NCI-H526 (cell line): ENCODE results near the gene UBE3D.
"Not testable (repeated sequence)": the region's sequence is repeated elsewhere in the genome, so short reads cannot be mapped to it uniquely, and the experiment has no call there.

Experiments used
- DNase-seq, 2 experiments: peaks; one replicate each; lab custom pipeline; 2025; lab: John Stamatoyannopoulos, UW

UBE3D gene

DNA sequence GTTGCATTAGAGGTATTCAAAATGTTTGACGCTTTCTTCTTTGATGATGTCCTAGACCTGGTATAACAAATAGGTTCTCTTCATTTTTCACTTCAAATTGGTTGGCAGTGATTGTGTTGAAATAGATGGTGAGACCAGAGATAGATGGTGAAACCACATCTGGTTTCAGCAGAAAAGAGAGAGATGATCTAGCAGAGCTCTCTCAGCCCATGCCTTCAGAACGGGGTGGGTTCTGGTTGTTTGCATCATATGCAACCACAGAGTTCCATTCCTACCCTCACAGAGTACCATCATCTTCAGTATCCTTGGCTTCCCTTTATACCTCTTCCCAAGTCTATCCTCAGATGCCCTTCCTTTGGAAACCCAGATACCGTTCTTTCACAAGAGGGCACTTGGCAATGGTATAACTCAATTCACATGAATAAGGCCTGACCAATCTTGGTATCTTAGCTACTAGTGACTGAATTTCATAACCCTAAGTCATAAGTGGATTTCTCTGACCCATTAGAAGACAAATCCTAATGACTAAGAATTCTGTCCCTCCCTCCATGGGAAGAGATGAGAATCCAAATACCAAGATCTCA is 93.7 kb downstream of the UBE3D start:
- no peak for DNase-seq

DNA sequence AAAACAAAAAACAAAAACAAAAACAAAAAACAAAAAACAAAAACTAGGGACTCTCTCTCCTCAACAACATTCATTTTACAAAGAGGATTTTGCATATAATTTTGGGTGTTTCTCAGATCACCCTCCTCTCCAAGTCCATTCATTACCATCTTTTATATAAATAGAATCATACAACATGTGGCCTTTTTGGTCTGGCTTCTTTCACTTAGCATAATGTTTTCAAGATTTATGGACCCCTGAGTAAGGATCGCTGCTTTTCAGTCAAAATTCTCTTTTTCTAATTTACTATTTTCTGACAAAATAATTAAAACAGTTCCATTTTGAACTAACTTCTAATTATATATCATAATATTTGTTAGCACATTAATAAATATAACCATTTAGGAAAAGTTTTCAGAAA is 94.8 kb downstream of the UBE3D start:
- DNase-seq: no peak

DNA sequence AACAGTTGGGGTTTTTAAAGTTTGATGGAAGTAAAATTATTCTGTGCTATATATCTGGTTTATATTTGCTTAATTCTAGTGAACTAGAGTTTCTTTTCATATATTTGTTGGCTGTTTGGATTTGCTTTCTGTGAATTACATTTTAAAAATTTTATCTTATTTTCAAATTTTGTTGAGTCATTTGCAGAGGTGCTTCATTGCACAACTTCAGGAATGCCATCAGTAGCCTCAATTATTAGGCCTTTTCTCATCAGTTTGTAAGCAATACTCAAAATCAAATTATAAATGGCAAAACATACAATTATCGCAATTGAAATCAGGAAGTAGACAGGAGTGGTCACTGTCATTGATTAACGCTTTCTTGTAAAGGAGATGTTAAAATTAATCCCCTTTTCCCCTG is 96.9 kb downstream of the UBE3D start:
- DNase-seq: no peak

DNA sequence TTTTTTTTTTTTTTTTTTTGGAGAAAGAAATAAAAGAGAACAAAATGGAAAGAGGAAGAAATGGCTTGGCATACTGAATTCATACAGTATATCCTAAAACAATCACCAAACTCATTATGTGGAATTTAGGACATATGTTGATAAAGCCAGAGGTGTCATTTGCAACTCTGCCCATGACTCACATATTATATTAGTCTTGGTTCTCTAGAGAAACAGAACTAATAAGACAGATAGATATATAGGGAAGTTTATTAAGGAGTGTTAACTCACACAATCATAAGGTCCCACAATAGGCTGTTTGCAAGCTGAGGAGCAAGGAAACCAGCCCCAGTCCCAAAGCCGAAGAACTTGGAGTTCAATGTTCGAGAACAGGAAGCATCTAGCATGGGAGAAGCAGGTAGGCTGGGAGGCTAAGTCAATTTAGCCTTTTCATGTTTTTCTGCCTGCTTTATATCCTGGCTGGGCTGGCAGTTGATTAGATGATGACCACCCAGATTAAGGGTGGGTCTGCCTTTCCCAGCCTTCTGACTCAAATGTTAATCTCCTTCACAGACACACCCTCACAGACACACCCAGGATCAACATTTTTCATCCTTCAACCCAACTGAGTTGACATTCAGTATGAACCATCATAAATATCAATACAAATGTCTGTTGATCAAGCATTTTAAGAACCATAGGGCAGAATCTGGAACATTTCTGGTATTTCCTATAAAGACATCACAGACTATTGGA is 102.3 kb downstream of the UBE3D start:
- DNase-seq: no peak

DNA sequence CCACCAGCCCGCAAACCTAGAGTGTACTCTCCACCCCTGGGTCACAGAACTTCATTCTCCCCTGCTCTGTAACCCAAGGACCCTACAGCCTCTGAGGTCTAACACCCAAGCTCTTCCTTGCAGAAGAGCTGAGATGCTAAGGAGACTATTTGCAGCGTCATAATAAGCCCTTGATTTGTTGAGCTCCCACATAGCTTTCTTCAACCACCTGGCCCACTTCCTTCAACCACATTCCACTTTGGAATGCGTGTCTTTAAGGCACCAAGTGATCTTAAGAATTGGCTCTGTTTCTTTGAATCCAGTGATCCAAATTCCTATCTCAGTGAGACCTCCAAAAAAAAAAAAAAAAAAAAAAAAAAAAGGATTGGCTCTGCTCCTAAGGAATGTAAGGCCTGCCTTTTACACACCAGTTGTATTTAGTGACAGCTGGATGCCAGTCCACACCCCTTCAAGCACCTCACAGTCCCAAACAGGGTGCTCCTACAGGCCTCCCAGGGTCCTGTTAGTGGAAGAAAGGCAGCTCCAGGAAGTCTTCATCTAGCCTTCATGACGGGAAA is 106.2 kb downstream of the UBE3D start:
- DNase-seq: no peak

DNA sequence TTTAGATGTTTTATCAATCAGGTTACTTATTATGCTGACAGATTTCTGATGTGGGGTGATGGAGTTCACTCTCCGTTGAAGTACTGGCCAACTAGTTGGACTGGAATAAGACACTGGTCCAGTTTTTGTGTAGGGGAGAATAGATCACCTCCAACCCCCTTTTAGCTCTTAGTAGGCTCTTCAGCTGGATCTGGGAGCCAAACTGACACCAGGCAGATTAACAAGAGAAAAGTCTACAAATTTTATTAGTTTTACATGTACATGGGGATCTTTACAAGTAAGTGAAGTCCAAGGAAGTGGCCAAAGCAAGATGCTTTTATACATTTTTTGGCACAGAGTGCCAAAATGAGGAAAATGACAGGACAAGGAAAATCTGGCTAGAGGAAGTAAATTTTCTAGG is 107.1 kb downstream of the UBE3D start:
- no peak for DNase-seq

DNA sequence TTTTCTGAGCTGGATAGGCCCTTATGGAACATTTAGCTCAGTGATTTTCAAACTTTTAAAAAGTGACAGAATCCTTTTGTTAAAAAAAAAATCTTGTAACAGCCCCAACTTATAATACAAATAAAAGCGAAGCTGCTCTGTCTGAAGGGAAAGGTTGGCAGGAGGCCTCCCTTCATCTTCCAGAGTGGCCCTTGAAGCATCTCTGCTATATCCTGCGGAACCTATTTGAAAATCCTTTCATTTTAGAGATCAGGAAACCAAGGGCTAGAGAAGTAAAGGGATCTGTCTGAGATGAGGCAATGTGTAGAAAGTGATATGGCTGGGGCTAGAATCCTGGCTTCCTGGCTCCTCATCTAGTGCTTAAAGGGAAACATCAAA is 107.8 kb downstream of the UBE3D start:
- no peak for DNase-seq

DNA sequence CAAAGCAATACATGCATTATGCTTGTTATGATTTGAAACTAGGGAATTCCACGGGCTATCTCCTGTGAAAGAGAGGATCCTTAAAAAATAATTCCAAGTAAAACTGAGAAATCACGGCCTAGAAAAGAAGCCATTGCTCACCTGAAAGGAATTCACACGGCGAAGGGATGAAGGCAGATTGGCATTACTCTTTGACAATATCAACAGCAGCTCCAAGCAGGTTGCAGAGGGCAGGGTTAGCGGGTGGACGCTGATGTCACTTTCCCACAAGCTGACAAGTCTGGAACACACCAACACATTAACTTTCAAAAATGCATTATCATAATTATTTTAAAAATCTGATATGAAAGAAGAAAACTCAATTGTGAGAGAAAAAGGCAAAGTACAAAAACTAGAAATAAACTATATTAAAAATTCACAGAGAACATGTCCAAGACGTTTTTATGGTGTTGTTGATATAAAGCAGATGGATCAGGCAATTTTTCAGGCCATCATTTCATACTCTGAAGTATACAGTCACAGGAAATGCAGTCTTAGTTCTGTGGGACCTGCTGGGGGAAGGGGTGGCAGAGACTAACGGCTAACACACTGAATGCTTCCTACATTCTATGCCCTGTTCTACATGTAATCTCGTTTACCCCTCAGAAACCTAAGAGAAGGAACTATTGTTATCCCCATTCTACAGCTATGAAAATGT is 108.3 kb downstream of the UBE3D start:
- DNase-seq: no peak

DNA sequence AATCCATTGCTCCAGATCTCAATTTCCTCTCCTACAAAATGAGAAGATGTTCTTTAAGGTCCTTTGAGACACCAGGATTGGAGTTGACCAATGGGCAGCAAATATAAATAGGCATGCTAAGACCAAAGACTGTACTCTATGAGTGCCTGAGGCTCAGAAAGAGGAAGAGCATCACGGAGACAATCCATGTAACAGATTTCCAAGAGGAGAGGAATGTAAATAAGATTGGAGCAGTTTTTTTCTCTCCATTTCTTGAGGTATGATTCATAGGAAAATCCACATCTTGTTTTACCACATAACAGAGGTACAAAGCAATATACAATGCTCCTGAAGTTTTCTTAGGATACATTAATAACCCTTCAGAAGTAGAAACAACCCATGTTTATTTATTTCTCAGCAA is 109.8 kb downstream of the UBE3D start:
- no peak for DNase-seq

DNA sequence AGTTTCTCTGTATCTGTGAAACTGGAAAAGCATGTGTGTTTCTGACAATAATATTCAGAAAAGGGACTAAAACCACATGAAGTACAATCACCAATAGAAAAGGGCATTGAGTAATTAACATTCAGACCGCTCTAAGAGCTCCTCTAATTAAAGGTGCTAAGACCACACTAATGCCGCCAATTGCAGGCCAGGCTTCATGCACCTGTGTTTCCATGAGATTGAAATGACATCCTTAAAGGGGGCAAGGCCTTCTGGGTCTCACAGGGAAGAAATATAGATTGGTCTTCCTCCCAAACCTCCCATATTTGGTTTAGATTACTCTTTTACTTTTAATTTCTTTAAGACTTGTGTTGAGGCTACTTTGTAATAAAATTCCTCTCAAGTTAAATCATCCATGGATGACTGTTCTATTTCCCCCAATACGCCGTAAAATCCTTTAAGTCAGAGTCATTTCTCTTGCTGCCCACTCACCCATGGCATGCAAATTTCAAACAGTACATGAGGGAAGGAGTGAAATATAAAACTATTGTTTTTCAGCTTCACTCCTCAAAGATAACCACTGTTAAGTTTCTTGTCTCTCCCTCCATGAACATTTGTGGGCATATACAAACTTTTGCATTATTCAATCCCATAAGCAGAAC is 110.6 kb downstream of the UBE3D start:
- peak; percentile 16 to 36 for DNase-seq

DNA sequence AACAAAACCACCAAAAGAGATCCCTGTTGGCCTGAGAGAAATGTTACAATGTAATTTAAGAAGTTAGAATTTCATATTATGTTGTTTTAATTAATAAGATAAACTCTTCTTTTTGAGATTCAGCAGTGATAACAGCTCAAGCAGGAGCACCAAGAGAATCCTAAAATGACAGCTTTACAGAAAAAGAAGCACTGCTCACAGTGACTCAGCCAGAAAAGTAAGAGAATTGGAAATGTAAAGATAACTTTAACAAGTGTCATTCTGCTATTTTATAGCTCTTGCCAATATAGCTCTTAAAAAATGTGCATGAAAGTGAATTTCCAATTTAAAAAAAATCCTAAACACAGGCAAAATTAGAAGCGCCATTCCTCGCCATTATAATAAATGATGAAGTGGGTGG is 111.3 kb downstream of the UBE3D start:
- DNase-seq: no peak

DNA sequence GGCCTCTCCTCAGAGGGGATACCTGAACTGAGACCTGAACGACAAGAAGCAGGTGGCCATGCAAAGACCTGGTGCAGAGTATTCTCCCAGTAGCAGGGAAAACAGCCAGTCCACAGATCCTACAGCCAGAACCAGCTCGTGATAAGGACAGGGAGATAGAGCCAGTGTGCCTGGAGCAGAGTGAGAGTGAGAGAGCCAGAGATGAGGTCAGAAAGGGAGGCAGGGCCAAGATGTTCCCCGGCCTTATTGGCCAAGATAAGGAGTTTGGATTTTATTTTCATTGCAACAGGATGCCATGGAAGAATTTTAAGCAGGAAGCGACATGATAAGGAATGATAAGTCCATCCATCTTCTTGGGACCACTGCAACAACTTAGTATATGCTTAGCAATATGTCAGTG is 111.8 kb downstream of the UBE3D start:
- DNase-seq: no peak

DNA sequence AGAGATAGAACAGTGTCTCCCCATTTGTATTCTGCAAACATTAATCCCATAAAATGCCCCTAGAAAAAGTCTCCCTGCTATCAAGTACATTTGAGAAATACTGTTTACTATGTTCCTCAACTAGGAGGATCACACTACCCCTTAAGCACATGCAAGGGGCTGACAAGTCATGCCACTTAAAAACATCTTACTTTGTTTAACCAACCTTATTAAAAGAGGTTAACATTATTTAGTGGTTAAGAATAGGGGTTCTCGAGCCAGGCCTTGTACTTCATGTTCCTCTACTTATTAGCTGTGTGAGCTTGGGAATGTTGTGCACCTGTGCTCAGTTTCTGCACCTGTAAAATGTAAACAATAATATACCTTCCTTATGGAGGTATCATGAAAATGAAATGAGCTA is 113.7 kb downstream of the UBE3D start:
- DNase-seq: no peak

DNA sequence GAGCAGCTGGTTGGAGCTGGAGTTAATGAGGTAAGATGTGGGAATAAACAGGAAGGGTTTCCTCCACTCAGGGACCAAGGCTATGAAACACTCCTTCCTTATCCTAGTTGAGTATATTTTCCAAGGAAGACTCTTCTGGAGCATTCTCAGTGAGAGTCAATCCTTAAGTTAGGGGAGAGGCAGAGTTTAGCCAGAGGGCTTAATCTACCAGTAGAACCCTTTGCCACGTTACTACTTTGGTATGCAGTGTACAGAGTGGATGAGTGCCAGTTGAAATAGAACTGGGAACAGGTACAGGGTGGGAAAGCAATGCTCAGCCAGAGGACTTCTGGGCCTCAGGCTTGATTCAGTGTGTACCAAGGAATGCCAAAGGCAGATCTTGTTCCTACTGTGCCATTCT is 114.3 kb downstream of the UBE3D start:
- no peak for DNase-seq

DNA sequence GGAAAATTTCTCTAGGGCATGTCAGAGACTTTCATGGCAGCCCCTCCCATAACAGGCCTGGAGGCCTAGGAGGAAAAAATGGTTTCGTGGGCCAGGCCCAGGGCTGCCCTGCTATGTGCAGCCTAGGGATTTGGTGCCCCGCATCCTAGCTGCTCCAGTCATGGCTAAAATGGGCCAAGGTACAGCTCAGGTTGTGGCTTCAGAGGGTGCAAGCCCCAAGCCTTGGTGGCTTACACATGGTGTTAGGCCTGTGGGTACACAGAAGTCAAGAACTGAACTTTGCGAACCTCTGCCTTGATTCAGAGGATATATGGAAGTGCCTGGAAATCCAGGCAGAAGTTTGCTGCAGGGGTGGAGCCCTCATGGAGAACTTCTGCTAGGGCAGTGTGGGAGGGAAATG is 134.7 kb downstream of the UBE3D start:
- not testable (repeated sequence) for DNase-seq

DNA sequence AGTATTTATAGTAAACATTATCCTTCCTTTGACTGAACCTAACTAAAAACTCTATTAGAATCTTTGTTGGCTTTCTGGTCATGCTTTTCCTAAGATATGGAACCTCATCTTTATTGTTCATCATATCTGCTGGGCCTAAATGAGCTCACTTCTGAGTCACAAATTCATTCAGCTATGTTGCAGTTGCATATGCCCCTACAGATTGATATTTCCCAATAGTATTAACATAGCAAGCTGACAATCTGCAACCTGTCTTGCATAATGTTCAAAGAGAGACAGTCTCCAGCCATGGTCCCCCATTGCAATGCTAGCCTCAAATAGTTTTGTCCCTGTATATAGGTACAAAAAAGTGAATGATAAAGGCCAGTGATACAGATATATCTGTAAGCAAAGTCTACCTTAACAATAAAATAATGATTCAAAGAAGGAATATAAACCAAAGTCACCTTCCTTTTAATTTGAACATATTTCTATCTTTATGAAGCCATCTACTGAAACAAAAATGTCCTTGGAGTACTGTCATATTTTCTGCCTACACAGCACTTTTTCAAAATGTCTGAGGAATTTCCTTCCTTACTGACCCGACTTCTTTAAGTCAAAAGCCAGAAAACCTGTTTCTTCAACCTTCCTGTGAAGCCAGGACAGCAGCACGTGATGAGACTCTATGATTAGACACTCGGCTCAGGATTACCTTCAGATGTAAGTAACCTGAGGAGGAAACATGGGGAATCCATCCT is 140.7 kb downstream of the UBE3D start:
- DNase-seq: no peak

DNA sequence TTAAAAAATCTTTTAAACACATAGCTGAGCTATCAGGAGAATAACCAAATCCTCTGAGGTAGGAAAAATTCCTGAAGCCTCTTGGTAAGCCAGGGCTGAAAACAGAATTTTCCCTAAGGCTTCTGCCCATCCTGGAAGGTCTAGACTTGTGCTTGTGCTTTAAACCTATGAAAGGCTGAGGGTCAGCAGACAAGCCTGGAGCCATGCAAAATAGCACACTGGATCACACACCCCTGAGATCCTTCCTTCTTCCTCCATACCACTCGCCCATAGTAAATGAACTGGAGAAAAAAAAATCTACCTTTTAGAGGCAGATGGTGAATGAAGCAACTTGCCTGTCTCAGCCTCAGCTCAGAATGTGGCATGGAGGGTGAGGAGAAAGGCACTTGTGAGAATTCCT is 144.4 kb downstream of the UBE3D start:
- no peak for DNase-seq

DNA sequence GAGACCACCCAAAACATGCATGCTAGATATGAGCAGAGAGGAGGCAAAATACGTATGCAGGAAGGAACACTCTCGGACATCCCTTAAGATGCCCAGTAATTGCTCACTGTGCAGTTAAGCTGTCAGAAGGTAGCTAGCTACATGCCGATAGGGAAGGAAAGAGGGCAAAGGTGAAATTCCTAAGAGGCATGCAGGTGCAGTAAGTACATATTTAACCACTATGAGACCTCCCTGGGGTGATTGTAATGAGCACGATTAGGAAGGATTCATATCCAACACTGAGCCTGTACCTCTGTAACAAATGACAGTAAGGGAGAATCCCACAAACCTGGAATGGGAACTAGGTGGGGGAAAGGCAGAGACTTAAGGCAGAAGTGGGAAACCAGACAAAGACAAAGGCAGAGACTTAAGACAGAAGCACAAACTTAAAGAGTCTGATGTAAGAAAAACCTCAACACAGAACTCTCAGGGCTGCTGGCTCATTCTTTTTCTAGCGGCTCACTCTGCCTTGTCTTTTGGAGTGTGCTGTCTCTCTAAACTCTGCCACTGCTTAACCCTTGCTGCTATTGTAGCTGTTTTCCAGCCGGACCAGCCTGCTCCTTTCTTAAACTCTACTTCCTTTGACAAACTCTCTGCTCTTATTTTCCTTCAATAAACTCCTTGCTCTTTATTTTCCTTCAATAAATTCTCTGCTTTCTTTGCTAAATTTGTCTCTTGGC is 148.1 kb downstream of the UBE3D start:
- DNase-seq: no peak

DNA sequence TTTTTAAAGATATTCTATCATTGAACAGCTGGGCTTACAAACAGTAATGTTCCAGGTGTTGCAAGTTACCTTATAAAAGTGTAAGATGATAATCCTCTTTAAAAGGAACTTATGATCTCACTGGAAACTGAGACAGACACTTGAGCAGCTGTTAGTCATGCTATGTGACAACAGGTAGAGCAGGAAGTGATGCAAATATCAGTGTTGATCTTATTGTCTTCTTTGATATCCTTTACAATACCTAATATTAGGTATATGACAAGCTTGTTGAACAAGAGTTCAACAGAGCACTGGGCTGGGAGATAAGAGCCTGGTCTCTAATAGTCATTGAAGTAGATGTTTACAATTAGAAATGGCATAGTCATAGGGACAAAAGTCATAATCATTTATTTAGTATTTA is 150.0 kb downstream of the UBE3D start:
- DNase-seq: no peak

DNA sequence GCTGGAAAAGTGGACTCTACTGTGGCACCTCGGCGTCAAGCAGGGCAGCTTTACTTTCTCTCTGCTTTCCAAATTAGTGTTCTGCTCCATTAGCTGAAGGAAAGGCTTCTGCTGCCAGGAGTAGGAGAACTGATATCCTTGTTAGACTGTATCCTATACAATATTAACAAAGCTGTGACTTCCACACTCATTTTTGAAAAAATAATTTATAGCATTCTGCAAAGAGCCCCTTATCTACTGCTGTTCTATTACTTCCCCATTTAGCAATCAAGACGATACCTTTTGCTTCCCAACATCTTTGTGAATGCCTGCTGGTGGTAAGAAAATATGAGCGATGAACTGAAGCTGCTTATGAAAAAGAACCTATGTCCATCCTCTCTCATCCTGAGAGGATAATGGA is 151.1 kb downstream of the UBE3D start:
- DNase-seq: no peak

DNA sequence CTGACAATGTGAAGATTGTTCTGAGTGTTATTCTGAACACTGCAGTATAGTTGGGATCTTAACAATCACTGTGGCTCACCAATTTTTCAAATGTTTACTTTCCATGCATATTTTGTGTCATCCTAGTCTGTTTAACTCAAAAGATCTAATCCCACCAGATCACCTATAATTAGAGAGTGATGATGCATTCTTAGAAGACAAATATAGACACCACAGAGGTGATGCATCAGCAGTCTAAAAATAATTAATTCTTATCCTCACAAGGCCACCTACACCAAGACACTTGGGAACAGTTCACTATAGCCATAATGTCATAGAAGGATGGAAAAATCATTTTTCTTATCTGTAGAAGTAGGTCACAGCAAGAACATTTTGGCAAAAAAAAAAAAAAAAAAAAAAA is 154.8 kb downstream of the UBE3D start:
- no peak for DNase-seq
